H9 (cell line): ENCODE results near the gene RPL35. TPM values are rescaled to one million over a fixed set of nuclear protein-coding genes. Genes with fewer than 3 reads are reported as not detected.

ENCODE experiments used
- DNase-seq: peaks from one replicate; pipeline ENCODE4 v3.0.0-alpha.2; 2017
- H2AFZ ChIP-seq: one replicate; pipeline ENCODE4 v1.6.1; 2013; ENCODE audit warnings: mild to moderate bottlenecking, low read length, control low read depth, moderate library complexity
- H2AK5ac ChIP-seq: 2 replicates; pipeline ENCODE4 v1.6.1; 2013; ENCODE audit warnings: low read length, control low read depth, mixed read lengths; ENCODE audit not compliant: insufficient read length
- H2BK120ac ChIP-seq: one replicate; pipeline ENCODE4 v1.6.1; 2013; ENCODE audit warnings: low read depth, mild to moderate bottlenecking, low read length, control low read depth, inconsistent platforms; ENCODE audit not compliant: poor library complexity, severe bottlenecking
- H2BK12ac ChIP-seq: 2 replicates; pipeline ENCODE4 v1.6.1; 2013; ENCODE audit warnings: low read length, control low read depth, mixed read lengths, low read depth; ENCODE audit not compliant: insufficient read length
- H2BK15ac ChIP-seq: 2 replicates; pipeline ENCODE4 v1.6.1; 2013; ENCODE audit warnings: low read depth, low read length, control low read depth
- H2BK20ac ChIP-seq: one replicate; pipeline ENCODE4 v1.6.1; 2013; ENCODE audit warnings: low read depth, mild to moderate bottlenecking, low read length, control low read depth, inconsistent platforms; ENCODE audit not compliant: poor library complexity, severe bottlenecking
- H2BK5ac ChIP-seq: 2 replicates; pipeline ENCODE4 v1.6.1; 2013; ENCODE audit warnings: low read length, control low read depth, mixed read lengths; ENCODE audit not compliant: insufficient read length
- H3K14ac ChIP-seq: 2 replicates; pipeline ENCODE4 v1.6.1; 2013; ENCODE audit warnings: low read length, control low read depth; ENCODE audit not compliant: insufficient read depth
- H3K18ac ChIP-seq: 2 replicates; pipeline ENCODE4 v1.6.1; 2013; ENCODE audit warnings: low read depth, mild to moderate bottlenecking, mixed read lengths, low read length, control low read depth; ENCODE audit not compliant: insufficient read length
- H3K23ac ChIP-seq: 2 replicates; pipeline ENCODE4 v1.6.1; 2013; ENCODE audit warnings: low read length, control low read depth, mixed read lengths, low read depth; ENCODE audit not compliant: insufficient read length
- H3K23me2 ChIP-seq: 2 replicates; pipeline ENCODE4 v1.6.1; 2013; ENCODE audit warnings: low read depth, mild to moderate bottlenecking, mixed read lengths, low read length, control low read depth; ENCODE audit not compliant: insufficient read length, poor library complexity, severe bottlenecking
- H3K27ac ChIP-seq: 2 replicates; pipeline ENCODE4 v1.5.1; 2013; ENCODE audit warnings: low read length, control low read depth, mixed read lengths, low read depth; ENCODE audit not compliant: insufficient read length
- H3K27me3 ChIP-seq: 2 replicates; pipeline ENCODE4 v1.6.1; 2013; ENCODE audit warnings: low read length, control low read depth, inconsistent platforms; ENCODE audit not compliant: insufficient read depth
- H3K4ac ChIP-seq: 2 replicates; pipeline ENCODE4 v1.6.1; 2013; ENCODE audit warnings: low read depth, mild to moderate bottlenecking, control low read depth, inconsistent platforms, low read length, moderate library complexity
- H3K4me1 ChIP-seq: 2 replicates; pipeline ENCODE4 v1.6.1; 2013; ENCODE audit warnings: low read length, control low read depth, inconsistent platforms; ENCODE audit not compliant: insufficient read depth
- H3K4me2 ChIP-seq: 2 replicates; pipeline ENCODE4 v1.6.1; 2013; ENCODE audit warnings: low read length, control low read depth, mixed read lengths; ENCODE audit not compliant: insufficient read length, insufficient read depth
- H3K56ac ChIP-seq: 2 replicates; pipeline ENCODE4 v1.6.1; 2013; ENCODE audit warnings: low read depth, mild to moderate bottlenecking, mixed read lengths, low read length, control low read depth; ENCODE audit not compliant: insufficient read length
- H3K79me1 ChIP-seq: 2 replicates; pipeline ENCODE4 v1.6.1; 2013; ENCODE audit warnings: low read depth, mild to moderate bottlenecking, moderate library complexity, low read length, control low read depth, inconsistent platforms; ENCODE audit not compliant: insufficient read depth, poor library complexity, severe bottlenecking
- H3K79me2 ChIP-seq: 2 replicates; pipeline ENCODE4 v1.6.1; 2013; ENCODE audit warnings: low read length, control low read depth, inconsistent platforms; ENCODE audit not compliant: insufficient read depth
- H3K9ac ChIP-seq: 2 replicates; pipeline ENCODE4 v1.6.1; 2013; ENCODE audit warnings: low read length, control low read depth, mixed read lengths; ENCODE audit not compliant: insufficient read length; ENCODE audit errors: extremely low read depth
- H3K9me3 ChIP-seq: one replicate; pipeline ENCODE4 v1.6.1; 2013; ENCODE audit warnings: low read depth, low read length, inconsistent platforms; ENCODE audit not compliant: control insufficient read depth
- H3T11ph ChIP-seq: one replicate; pipeline ENCODE4 v1.6.1; 2013; ENCODE audit warnings: mild to moderate bottlenecking, low read length, control low read depth, inconsistent platforms
- H4K20me1 ChIP-seq: one replicate; pipeline ENCODE4 v1.6.1; 2013; ENCODE audit not compliant: control insufficient read depth, insufficient read length, insufficient read depth
- H4K5ac ChIP-seq: 2 replicates; pipeline ENCODE4 v1.6.1; 2013; ENCODE audit warnings: low read depth, mild to moderate bottlenecking, mixed read lengths, low read length, control low read depth; ENCODE audit not compliant: insufficient read length
- H4K8ac ChIP-seq: replicated peaks from 2 replicates; pipeline ENCODE4 v1.6.1; 2013; ENCODE audit warnings: low read length, control low read depth, mixed read lengths, low read depth; ENCODE audit not compliant: insufficient read length
- H4K91ac ChIP-seq: 2 replicates; pipeline ENCODE4 v1.6.1; 2013; ENCODE audit warnings: low read depth, mild to moderate bottlenecking, moderate library complexity, mixed read lengths, low read length, control low read depth; ENCODE audit not compliant: insufficient read length
- H3K27ac Mint-ChIP-seq, 3 experiments: 2 replicates in 2 of 3; 3 replicates in 1 of 3; pipeline ENCODE4 v1.8.0; 2020 to 2021; ENCODE audit warnings: mixed read lengths in 3 of 3, mild to moderate bottlenecking in 1 of 3, moderate library complexity in 1 of 3
- H3K27me3 Mint-ChIP-seq: 2 replicates; pipeline ENCODE4 v1.8.0; 2021; ENCODE audit warnings: low read depth, mild to moderate bottlenecking, moderate library complexity, mixed read lengths
- H3K36me3 Mint-ChIP-seq, 3 experiments: 2 replicates in 2 of 3; 3 replicates in 1 of 3; pipeline ENCODE4 v1.8.0; 2020 to 2021; ENCODE audit warnings: low read depth in 3 of 3, mixed read lengths in 3 of 3; ENCODE audit not compliant: insufficient read depth in 1 of 3
- H3K4me1 Mint-ChIP-seq, 2 experiments: 2 replicates each; pipeline ENCODE4 v1.8.0; 2020; ENCODE audit warnings: mixed read lengths in 2 of 2
- H3K4me3 Mint-ChIP-seq, 2 experiments: 2 replicates in 1 of 2; 3 replicates in 1 of 2; pipeline ENCODE4 v1.8.0; 2020 to 2021; ENCODE audit warnings: mild to moderate bottlenecking in 2 of 2, mixed read lengths in 2 of 2, moderate library complexity in 1 of 2
- H3K9me3 Mint-ChIP-seq, 2 experiments: 2 replicates in 1 of 2; 3 replicates in 1 of 2; pipeline ENCODE4 v1.8.0; 2020; ENCODE audit warnings: mild to moderate bottlenecking in 2 of 2, mixed read lengths in 2 of 2, moderate library complexity in 1 of 2
- CTCF ChIP-seq: fragments of 200-600 bp; sonication (generic); conservative IDR thresholded peaks from 3 replicates; pipeline ENCODE4 v1.8.0; 2021; ENCODE audit warnings: antibody characterized with exemption, mild to moderate bottlenecking
- WGBS: extraction: QIAGEN DNeasy Blood & Tissue Kit; methylation state at CpG from one replicate; pipeline ENCODE4 v1.1.7; 2013; ENCODE audit warnings: missing lambda C conversion rate, low lambda C conversion rate, mixed read lengths; ENCODE audit not compliant: insufficient read length; ENCODE audit errors: extremely low coverage; 5-methylcytosine and 5-hydroxymethylcytosine counted together
- total RNA-seq: library from RNA; stranded (reverse); gene quantifications from 2 replicates; pipeline ENCODE4 v1.2.1, GENCODE V29; 2021

The RPL35 gene
- total RNA-seq, 1 experiment from 2014 or later, result 1,840 TPM

GRCh38 chr9:124849801-124850200, 12.0 kb downstream of the RPL35 start:
- H2BK20ac ChIP-seq, result no peak overlapping the region

More at GRCh38 chr9:124849801-124850200, 12.0 kb downstream of the RPL35 start:
- no peak overlapping the region for H2BK15ac ChIP-seq
- Mint-ChIP-seq H3K27ac (no peak overlapping the region; a peak in 1 of 7 replicates), H3K27me3 (no peaks in the 10 kb centered on the region; the same call in 1 of the 2 replicates), H3K9me3 (no peaks in the 10 kb centered on the region), H3K4me3 (no peak overlapping the region), H3K4me1 (peaks cover 4 to 16% of the 10 kb centered on the region in 2 experiments), H3K36me3 (no peaks in the 10 kb centered on the region; a peak in 1 of 7 replicates)
- H3T11ph ChIP-seq, result no peak overlapping the region
- no peak overlapping the region for H4K5ac ChIP-seq
- H3K9ac ChIP-seq, result no peak overlapping the region
- H4K8ac ChIP-seq, result no peak overlapping the region
- H3K18ac ChIP-seq, result no peak overlapping the region
- DNase-seq, result no peak
- no peaks in the 10 kb centered on the region for H3K27me3 ChIP-seq
- no peak overlapping the region for H4K91ac ChIP-seq
- H2AFZ ChIP-seq, result no peak overlapping the region
- no peak for TF ChIP-seq CTCF
- H3K79me1 ChIP-seq, result no peaks in the 10 kb centered on the region
- no peak overlapping the region for H3K14ac ChIP-seq
- H4K20me1 ChIP-seq, result no peaks in the 10 kb centered on the region
- WGBS, result no CpG with 5 or more reads among the region's 10 CpGs
- H3K23ac ChIP-seq, result no peak overlapping the region
- H3K4me2 ChIP-seq, result no peak overlapping the region
- no peak overlapping the region for H2BK12ac ChIP-seq
- no peak overlapping the region for H2BK120ac ChIP-seq
- peaks cover 3% of the 10 kb centered on the region for H3K23me2 ChIP-seq
- no peaks in the 10 kb centered on the region for H3K79me2 ChIP-seq
- no peak overlapping the region for H2BK5ac ChIP-seq
- peaks cover 3% of the 10 kb centered on the region; the same call in 1 of the 2 replicates for H3K4me1 ChIP-seq
- H3K9me3 ChIP-seq, result no peaks in the 10 kb centered on the region
- no peak overlapping the region for H2AK5ac ChIP-seq
- no peak overlapping the region for H3K27ac ChIP-seq
- H3K56ac ChIP-seq, result no peak overlapping the region
- H3K4ac ChIP-seq, result no peak overlapping the region
